Endodermal cell (in vitro differentiated cells): ENCODE data around the gene PICALM. TPM values are rescaled to one million over a fixed set of nuclear protein-coding genes. Genes with fewer than 3 reads are reported as not detected.

Experiments used
- DNase-seq: peaks from one replicate; pipeline ENCODE4 v3.0.0-alpha.2; 2017
- H3K27ac ChIP-seq: 2 replicates; pipeline ENCODE4 v1.5.1; 2013; ENCODE audit warnings: mild to moderate bottlenecking, low read depth, low read length, moderate library complexity
- H3K27me3 ChIP-seq: 2 replicates; pipeline ENCODE4 v1.6.1; 2013; ENCODE audit warnings: mild to moderate bottlenecking, low read length, moderate library complexity; ENCODE audit not compliant: insufficient read depth, control insufficient read depth, poor library complexity, severe bottlenecking
- H3K36me3 ChIP-seq: 2 replicates; pipeline ENCODE4 v1.7.0; 2013; ENCODE audit warnings: mild to moderate bottlenecking, low read length, moderate library complexity; ENCODE audit not compliant: control insufficient read depth, insufficient read depth
- H3K4me1 ChIP-seq: one replicate; pipeline ENCODE4 v1.7.0; 2013; ENCODE audit warnings: low read length; ENCODE audit not compliant: control insufficient read depth, insufficient read depth
- H3K4me3 ChIP-seq: 2 replicates; pipeline ENCODE4 v1.5.1; 2013; ENCODE audit warnings: mild to moderate bottlenecking, low read length, moderate library complexity
- H3K9ac ChIP-seq: 2 replicates; pipeline ENCODE4 v1.6.1; 2013; ENCODE audit warnings: mild to moderate bottlenecking, low read length, moderate library complexity; ENCODE audit not compliant: poor library complexity, severe bottlenecking; ENCODE audit errors: extremely low read depth
- H3K9me3 ChIP-seq: 2 replicates; pipeline ENCODE4 v1.6.1; 2013; ENCODE audit warnings: mild to moderate bottlenecking, low read length, moderate library complexity; ENCODE audit not compliant: control insufficient read depth
- H3K27ac Mint-ChIP-seq: 2 replicates; pipeline ENCODE4 v1.8.0; 2020; ENCODE audit warnings: mixed read lengths
- H3K27me3 Mint-ChIP-seq: 2 replicates; pipeline ENCODE4 v1.8.0; 2021; ENCODE audit warnings: mild to moderate bottlenecking, mixed read lengths; ENCODE audit not compliant: insufficient read depth
- H3K36me3 Mint-ChIP-seq: 2 replicates; pipeline ENCODE4 v1.8.0; 2020; ENCODE audit warnings: low read depth, mixed read lengths
- H3K4me1 Mint-ChIP-seq: 2 replicates; pipeline ENCODE4 v1.8.0; 2020; ENCODE audit warnings: mixed read lengths
- H3K4me3 Mint-ChIP-seq: 2 replicates; pipeline ENCODE4 v1.8.0; 2020; ENCODE audit warnings: mild to moderate bottlenecking, moderate library complexity, mixed read lengths
- H3K9me3 Mint-ChIP-seq: 2 replicates; pipeline ENCODE4 v1.8.0; 2020; ENCODE audit warnings: mild to moderate bottlenecking, mixed read lengths
- CTCF ChIP-seq: fragments of 200-600 bp; sonication (generic); conservative IDR thresholded peaks from 2 replicates; pipeline ENCODE4 v1.5.0; 2021; ENCODE audit warnings: antibody characterized with exemption, mild to moderate bottlenecking
- WGBS, 2 experiments: methylation state at CpG; one replicate each; pipeline versions ENCODE4 v1.1.5 to v1.1.7; 2013; ENCODE audit warnings: missing lambda C conversion rate in 2 of 2, mixed read lengths in 1 of 2; ENCODE audit not compliant: insufficient coverage in 1 of 2, insufficient read length in 1 of 2; 5-methylcytosine and 5-hydroxymethylcytosine counted together
- total RNA-seq, 2 donors: library from RNA; stranded (reverse); fragmentation: NEBNext Ultra II Directional in 1 of 2; extraction: Animal tissue kit (Norgen Biotek cat#: 25700) in 1 of 2; gene quantifications; 2 replicates in 1 of 2; 3 replicates in 1 of 2; pipeline ENCODE4 v1.2.1, GENCODE V29; 2021

The PICALM gene
- total RNA-seq, 2 donors from 2014 or later = 120 to 129 TPM

GRCh38 chr11:85977751-85978160 lies 91.1 kb downstream of the PICALM start:
- H3K4me1 Mint-ChIP-seq = no peaks in the 10 kb centered on the region
- peaks cover 95% of the 10 kb centered on the region for H3K36me3 ChIP-seq
- no peaks in the 10 kb centered on the region for H3K9me3 Mint-ChIP-seq
- no peak overlapping the region for H3K4me3 Mint-ChIP-seq
- no peak for DNase-seq
- H3K27ac ChIP-seq = no peak overlapping the region
- no peak overlapping the region for H3K4me3 ChIP-seq
- no peaks in the 10 kb centered on the region for H3K4me1 ChIP-seq
- no peaks in the 10 kb centered on the region for H3K27me3 Mint-ChIP-seq
- peaks cover 57% of the 10 kb centered on the region for H3K36me3 Mint-ChIP-seq
- TF ChIP-seq CTCF = no peak
- no peaks in the 10 kb centered on the region for H3K9me3 ChIP-seq
- H3K9ac ChIP-seq = no peak overlapping the region
- no peak overlapping the region for H3K27ac Mint-ChIP-seq
- H3K27me3 ChIP-seq = no peaks in the 10 kb centered on the region
- 97 to 100% methylated on average over 1 to 4 of the region's 4 CpGs for WGBS, 2 experiments

DNA sequence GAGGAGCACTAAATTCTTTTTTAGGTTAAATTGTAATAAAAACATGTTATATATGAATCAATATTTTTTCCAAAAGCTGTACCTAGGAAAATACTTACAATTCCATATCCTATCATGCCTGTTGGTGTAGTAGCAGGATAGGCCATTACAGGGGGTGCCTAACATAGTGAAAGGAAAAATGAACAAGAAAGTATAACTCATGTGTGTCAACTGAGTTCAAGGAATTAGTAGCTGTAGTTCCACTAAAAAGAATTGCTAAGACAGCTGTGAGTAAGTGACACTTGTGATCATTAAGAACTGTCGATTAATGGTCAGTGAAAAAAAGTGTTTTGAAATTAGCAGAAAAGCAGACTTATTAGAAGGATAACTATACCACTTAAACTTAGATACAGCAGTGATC lies 92.4 kb downstream of the PICALM start:
- WGBS, 2 experiments = 88% methylated on average over 1 of the region's 1 CpG; no CpG with 5 or more reads in 1 of the 2 experiments
- Histone ChIP-seq H3K9ac (no peak overlapping the region), H3K4me3 (no peak overlapping the region), H3K27ac (no peak overlapping the region), H3K4me1 (no peaks in the 10 kb centered on the region), H3K9me3 (no peaks in the 10 kb centered on the region), H3K36me3 (peaks cover 95% of the 10 kb centered on the region), H3K27me3 (no peaks in the 10 kb centered on the region)
- TF ChIP-seq CTCF = no peak
- Mint-ChIP-seq H3K27ac (no peak overlapping the region), H3K36me3 (peaks cover 53% of the 10 kb centered on the region), H3K27me3 (no peaks in the 10 kb centered on the region), H3K4me1 (no peaks in the 10 kb centered on the region), H3K4me3 (no peak overlapping the region), H3K9me3 (no peaks in the 10 kb centered on the region)
- DNase-seq = no peak

DNA sequence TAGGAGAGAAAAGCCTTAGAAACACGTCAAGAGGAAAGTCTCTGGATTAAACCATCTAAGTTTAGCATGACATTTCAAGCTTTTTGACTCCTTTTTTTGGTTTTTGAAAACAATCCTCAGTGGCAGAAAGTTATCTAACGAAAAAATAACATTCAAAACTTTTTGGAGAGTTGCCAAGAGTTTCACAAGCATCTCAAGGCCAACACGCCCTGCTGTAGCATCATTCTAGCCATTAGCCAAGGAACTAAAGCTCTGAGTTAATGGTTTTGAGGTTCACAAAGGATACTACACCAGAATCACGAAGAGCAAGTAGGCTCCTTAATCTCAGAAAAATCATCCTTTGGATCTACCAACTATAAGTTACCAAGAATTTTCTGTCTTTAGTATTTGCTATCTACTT lies 94.8 kb downstream of the PICALM start:
- Histone ChIP-seq H3K36me3 (peaks cover 90% of the 10 kb centered on the region), H3K27ac (no peak overlapping the region), H3K9me3 (peaks cover 3% of the 10 kb centered on the region), H3K9ac (no peak overlapping the region), H3K4me3 (no peak overlapping the region), H3K27me3 (no peaks in the 10 kb centered on the region), H3K4me1 (no peaks in the 10 kb centered on the region)
- no peaks in the 10 kb centered on the region for H3K27me3 Mint-ChIP-seq
- H3K4me3 Mint-ChIP-seq = no peak overlapping the region
- H3K4me1 Mint-ChIP-seq = peaks cover under 1% of the 10 kb centered on the region
- peaks cover 57% of the 10 kb centered on the region for H3K36me3 Mint-ChIP-seq
- no peak overlapping the region for H3K27ac Mint-ChIP-seq
- TF ChIP-seq CTCF = no peak
- peaks cover 5% of the 10 kb centered on the region for H3K9me3 Mint-ChIP-seq
- no peak for DNase-seq
- WGBS, 2 experiments = 95% methylated on average over 3 to 4 of the region's 4 CpGs
